HCT116 (cell line): ENCODE results near the gene KISS1R. TPM values are rescaled to one million over a fixed set of nuclear protein-coding genes. Genes with fewer than 3 reads are reported as not detected.

Experiments
- ATAC-seq: fragments of 200-7000 bp; cut with Tn5 transposase; 2 replicates; pipeline ENCODE4 v1.9.1; 2020; ENCODE audit warnings: mild to moderate bottlenecking, moderate library complexity
- BruUV-seq: library from RNA; stranded (reverse); fragments of 400-500 nt; replicated peaks from 2 replicates; lab custom pipeline; 2021; lab: Mats Ljungman, UMichigan
- CTCF ChIA-PET: fragments of 300-600 bp; sonication (Branson Sonifier 250); formaldehyde crosslinking; loops from one replicate; lab custom pipeline; 2021; ENCODE audit warnings: antibody characterized with exemption; lab: Charles Lee
- POLR2A ChIA-PET: fragments of 300-600, 350-600 bp; sonication (Branson Sonifier 250); formaldehyde crosslinking; loops from one replicate; lab custom pipeline; 2021; ENCODE audit warnings: antibody characterized with exemption; lab: Charles Lee
- RAD21 ChIA-PET, 2 experiments: fragments of 300-600 bp; sonication (Branson Sonifier 250); formaldehyde crosslinking; loops; one replicate each; lab custom pipeline; 2023; ENCODE audit warnings: low total read pairs in 2 of 2; ENCODE audit not compliant: uncharacterized antibody in 2 of 2, unreplicated experiment in 2 of 2, low non-redundant PET in 1 of 2; lab: Charles Lee
- DNase-seq: peaks from one replicate; pipeline ENCODE4 v3.0.0-alpha.2; 2010; ENCODE audit warnings: low read depth, low spot score
- H2AFZ ChIP-seq: fragments of 200-600 bp; shearing (Covaris generic), sonication (generic); 2 replicates; pipeline ENCODE4 v1.6.1; 2017; ENCODE audit warnings: low read depth, mixed run types, mixed read lengths, antibody characterized with exemption, low read length; ENCODE audit not compliant: poor library complexity, severe bottlenecking
- H3K27ac ChIP-seq: 2 replicates; pipeline ENCODE4 v1.5.1; 2012; ENCODE audit warnings: low read depth, low read length
- H3K27me3 ChIP-seq: fragments of 200-600 bp; sonication (generic); 2 replicates; pipeline ENCODE4 v1.6.1; 2016; ENCODE audit warnings: mixed run types, low read length, mixed read lengths; ENCODE audit not compliant: insufficient read depth
- H3K36me3 ChIP-seq, 2 experiments: fragments of 200-500 bp in 1 of 2; fragments of 200-600 bp in 1 of 2; sonication (Bioruptor generic) in 1 of 2; sonication (generic) in 1 of 2; 2 replicates each; pipeline versions ENCODE4 v1.5.1 to v1.6.1; 2014 to 2016; ENCODE audit warnings: low read length in 2 of 2, inconsistent platforms in 1 of 2, mixed read lengths in 1 of 2, mixed run types in 1 of 2; ENCODE audit not compliant: insufficient read depth in 2 of 2, control insufficient read depth in 1 of 2
- H3K4me1 ChIP-seq, 2 experiments: fragments of 200-600 bp in 1 of 2; sonication (generic) in 1 of 2; 2 replicates each; pipeline versions ENCODE4 v1.5.1 to v1.6.1; 2012 to 2017; ENCODE audit warnings: low read length in 2 of 2, inconsistent platforms in 1 of 2, mild to moderate bottlenecking in 1 of 2, mixed read lengths in 1 of 2, mixed run types in 1 of 2, moderate library complexity in 1 of 2; ENCODE audit not compliant: insufficient read depth in 2 of 2, control insufficient read depth in 1 of 2
- H3K4me2 ChIP-seq: fragments of 200-600 bp; sonication (generic); 2 replicates; pipeline ENCODE4 v1.6.1; 2017; ENCODE audit warnings: mixed run types, low read length, mixed read lengths
- H3K4me3 ChIP-seq, 2 experiments: fragments of 200-600 bp in 1 of 2; sonication (generic) in 1 of 2; replicated peaks in 1 of 2; 2 replicates each; pipeline ENCODE4 v1.5.1; 2011 to 2016; ENCODE audit warnings: low read length in 2 of 2, control low read depth in 1 of 2, low read depth in 1 of 2, mild to moderate bottlenecking in 1 of 2, mixed read lengths in 1 of 2, mixed run types in 1 of 2
- H3K79me2 ChIP-seq: fragments of 200-600 bp; sonication (generic); 2 replicates; pipeline ENCODE4 v1.6.1; 2017; ENCODE audit warnings: mild to moderate bottlenecking, mixed run types, low read length, moderate library complexity, mixed read lengths; ENCODE audit not compliant: insufficient read depth
- H3K9ac ChIP-seq: fragments of 200-600 bp; sonication (generic); 2 replicates; pipeline ENCODE4 v1.6.1; 2016; ENCODE audit warnings: low read length, mixed read lengths
- H3K9me2 ChIP-seq: fragments of 200-600 bp; sonication (generic), shearing (Covaris generic); 2 replicates; pipeline ENCODE4 v1.6.1; 2017; ENCODE audit warnings: mixed run types, mild to moderate bottlenecking, moderate library complexity; ENCODE audit not compliant: insufficient read depth
- H3K9me3 ChIP-seq, 2 experiments: fragments of 200-500 bp in 1 of 2; fragments of 200-600 bp in 1 of 2; sonication (Bioruptor generic) in 1 of 2; sonication (generic) in 1 of 2; 2 replicates each; pipeline ENCODE4 v1.6.1; 2014 to 2017; ENCODE audit warnings: low read length in 2 of 2, mixed read lengths in 2 of 2, inconsistent platforms in 1 of 2, low read depth in 1 of 2, mild to moderate bottlenecking in 1 of 2, mixed run types in 1 of 2, moderate library complexity in 1 of 2; ENCODE audit not compliant: control insufficient read depth in 1 of 2, insufficient read depth in 1 of 2
- H4K20me1 ChIP-seq: fragments of 200-600 bp; sonication (generic), shearing (Covaris generic); 2 replicates; pipeline ENCODE4 v1.6.1; 2017; ENCODE audit warnings: mixed run types, mild to moderate bottlenecking, moderate library complexity; ENCODE audit not compliant: insufficient read depth
- CEBPB ChIP-seq: IDR thresholded peaks from 2 replicates; pipeline ENCODE4 v1.6.1; 2012; ENCODE audit warnings: low read depth
- EGR1 ChIP-seq: IDR thresholded peaks from 2 replicates; pipeline ENCODE4 v1.6.1; 2012; ENCODE audit warnings: low read depth
- ELF1 ChIP-seq: IDR thresholded peaks from 2 replicates; pipeline ENCODE4 v1.6.1; 2012; ENCODE audit warnings: low read depth, borderline replicate concordance
- EZH2 ChIP-seq: fragments of 200-600 bp; sonication (generic); IDR thresholded peaks from 2 replicates; pipeline ENCODE4 v1.6.1; 2017; ENCODE audit warnings: antibody characterized with exemption, mixed run types
- EZH2phosphoT487 ChIP-seq: fragments of 200-600 bp; IDR thresholded peaks from 2 replicates; pipeline ENCODE4 v1.6.1; 2018; ENCODE audit warnings: antibody characterized with exemption, borderline replicate concordance
- JUND ChIP-seq: IDR thresholded peaks from 2 replicates; pipeline ENCODE4 v1.6.1; 2012
- POLR2A ChIP-seq: IDR thresholded peaks from 2 replicates; pipeline ENCODE4 v1.7.0; 2011; ENCODE audit warnings: borderline replicate concordance; ENCODE audit not compliant: insufficient read depth, insufficient read length; ENCODE audit errors: extremely low read depth
- POLR2AphosphoS5 ChIP-seq: IDR thresholded peaks from 2 replicates; pipeline ENCODE4 v1.6.1; 2011; ENCODE audit warnings: mild to moderate bottlenecking, low read depth, low read length, moderate library complexity
- ZFX ChIP-seq: fragments of 450-650 bp; IDR thresholded peaks from 2 replicates; pipeline ENCODE4 v1.6.1; 2017
- ZNF274 ChIP-seq: fragments of 200-500 bp; sonication (Bioruptor generic); IDR thresholded peaks from 2 replicates; pipeline ENCODE4 v1.6.1; 2014; ENCODE audit warnings: mild to moderate bottlenecking, low read depth, low read length, inconsistent platforms
- intact Hi-C: fragments of 100-400 bp; cut with micrococcal nuclease; formaldehyde crosslinking; loops from 2 replicates; pipeline ENCODE4 v1.10.0; 2022
- total RNA-seq: library from RNA; stranded (reverse); gene quantifications from one replicate; pipeline ENCODE4 v1.2.1, GENCODE V29; 2021; ENCODE audit not compliant: unreplicated experiment
- TF ChIP-seq, protein P1 (sequence below): IDR thresholded peaks from 2 replicates; pipeline ENCODE4 v1.6.1; 2012; ENCODE audit warnings: low read depth
- TF ChIP-seq, protein P2 (sequence below): IDR thresholded peaks from 2 replicates; pipeline ENCODE4 v1.6.1; 2011; ENCODE audit warnings: mild to moderate bottlenecking, low read length, moderate library complexity; ENCODE audit not compliant: insufficient replicate concordance; ENCODE audit errors: extremely low read depth

KISS1R gene
- total RNA-seq, 1 experiment from 2014 or later = 5.9 TPM

DNA sequence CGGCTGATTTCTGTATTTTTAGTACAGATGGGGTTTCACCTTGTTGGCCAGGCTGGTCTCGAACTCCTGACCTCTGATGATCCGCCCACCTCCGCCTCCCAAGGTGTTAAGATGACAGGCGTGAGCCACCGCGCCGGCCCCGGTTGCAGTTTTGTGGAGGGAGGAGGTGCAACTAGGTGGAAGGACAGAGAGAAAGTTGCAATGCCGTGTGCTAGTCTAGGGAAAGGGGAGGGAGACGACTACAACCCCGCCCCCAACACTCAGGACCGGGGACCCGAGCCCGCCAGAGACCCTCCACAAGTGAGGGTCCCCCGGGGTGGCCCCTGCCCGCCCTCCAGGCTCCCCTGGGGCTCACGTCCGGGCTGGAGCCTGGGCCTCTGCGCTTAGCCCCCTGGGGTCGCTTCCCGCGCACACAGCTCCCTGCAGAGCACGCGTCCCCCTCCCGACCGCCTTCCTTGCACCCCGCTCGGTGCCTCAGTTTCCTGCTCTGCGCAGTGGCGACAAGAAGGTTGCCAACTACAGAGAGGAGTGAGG lies 7.5 kb downstream of the KISS1R start:
- POLR2A ChIA-PET = interaction anchor here (0.7 to 2.7 kb wide), 4 partner anchors 59 to 154 kb away, joined by 3 to 9 read pairs (median 5); partner anchors contain the start of gene WDR18
- peak overlapping the region; percentile 99 for H3K4me2 ChIP-seq
- RAD21 ChIA-PET = no interaction called here
- peak overlapping the region; percentile 91 for H3K27ac ChIP-seq
- H3K4me1 ChIP-seq = peaks cover 13 to 49% of the 10 kb centered on the region in 2 experiments
- H3K36me3 ChIP-seq = no peaks in the 10 kb centered on the region; a peak in 1 of 4 replicates
- CTCF ChIA-PET = interaction anchor here (1.0 to 2.4 kb wide), 2 partner anchors 59 to 60 kb away, joined by 8 to 21 read pairs; partner anchors contain the start of gene WDR18
- DNase-seq (no peak), ATAC-seq (peak; percentile 25)
- H3K4me3 ChIP-seq = peak overlapping the region; percentile 84 to 87
- intact Hi-C loops = loop anchor here (1.0 to 10.0 kb wide), 2 partner anchors 58 to 260 kb away; no protein-coding TSS in a partner anchor
- no peaks in the 10 kb centered on the region for H3K27me3 ChIP-seq
- TF ChIP-seq EZH2 (no peak), ELF1 (no peak), JUND (no peak), POLR2AphosphoS5 (peak; percentile 37; the same call in 1 of the 2 replicates), ZNF274 (no peak), POLR2A (no peak), ZFX (no peak), EZH2phosphoT487 (no peak), EGR1 (peak; percentile 74), CEBPB (no peak)
- TF ChIP-seq, protein P1, sequence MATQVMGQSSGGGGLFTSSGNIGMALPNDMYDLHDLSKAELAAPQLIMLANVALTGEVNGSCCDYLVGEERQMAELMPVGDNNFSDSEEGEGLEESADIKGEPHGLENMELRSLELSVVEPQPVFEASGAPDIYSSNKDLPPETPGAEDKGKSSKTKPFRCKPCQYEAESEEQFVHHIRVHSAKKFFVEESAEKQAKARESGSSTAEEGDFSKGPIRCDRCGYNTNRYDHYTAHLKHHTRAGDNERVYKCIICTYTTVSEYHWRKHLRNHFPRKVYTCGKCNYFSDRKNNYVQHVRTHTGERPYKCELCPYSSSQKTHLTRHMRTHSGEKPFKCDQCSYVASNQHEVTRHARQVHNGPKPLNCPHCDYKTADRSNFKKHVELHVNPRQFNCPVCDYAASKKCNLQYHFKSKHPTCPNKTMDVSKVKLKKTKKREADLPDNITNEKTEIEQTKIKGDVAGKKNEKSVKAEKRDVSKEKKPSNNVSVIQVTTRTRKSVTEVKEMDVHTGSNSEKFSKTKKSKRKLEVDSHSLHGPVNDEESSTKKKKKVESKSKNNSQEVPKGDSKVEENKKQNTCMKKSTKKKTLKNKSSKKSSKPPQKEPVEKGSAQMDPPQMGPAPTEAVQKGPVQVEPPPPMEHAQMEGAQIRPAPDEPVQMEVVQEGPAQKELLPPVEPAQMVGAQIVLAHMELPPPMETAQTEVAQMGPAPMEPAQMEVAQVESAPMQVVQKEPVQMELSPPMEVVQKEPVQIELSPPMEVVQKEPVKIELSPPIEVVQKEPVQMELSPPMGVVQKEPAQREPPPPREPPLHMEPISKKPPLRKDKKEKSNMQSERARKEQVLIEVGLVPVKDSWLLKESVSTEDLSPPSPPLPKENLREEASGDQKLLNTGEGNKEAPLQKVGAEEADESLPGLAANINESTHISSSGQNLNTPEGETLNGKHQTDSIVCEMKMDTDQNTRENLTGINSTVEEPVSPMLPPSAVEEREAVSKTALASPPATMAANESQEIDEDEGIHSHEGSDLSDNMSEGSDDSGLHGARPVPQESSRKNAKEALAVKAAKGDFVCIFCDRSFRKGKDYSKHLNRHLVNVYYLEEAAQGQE = no peak
- TF ChIP-seq, protein P2, sequence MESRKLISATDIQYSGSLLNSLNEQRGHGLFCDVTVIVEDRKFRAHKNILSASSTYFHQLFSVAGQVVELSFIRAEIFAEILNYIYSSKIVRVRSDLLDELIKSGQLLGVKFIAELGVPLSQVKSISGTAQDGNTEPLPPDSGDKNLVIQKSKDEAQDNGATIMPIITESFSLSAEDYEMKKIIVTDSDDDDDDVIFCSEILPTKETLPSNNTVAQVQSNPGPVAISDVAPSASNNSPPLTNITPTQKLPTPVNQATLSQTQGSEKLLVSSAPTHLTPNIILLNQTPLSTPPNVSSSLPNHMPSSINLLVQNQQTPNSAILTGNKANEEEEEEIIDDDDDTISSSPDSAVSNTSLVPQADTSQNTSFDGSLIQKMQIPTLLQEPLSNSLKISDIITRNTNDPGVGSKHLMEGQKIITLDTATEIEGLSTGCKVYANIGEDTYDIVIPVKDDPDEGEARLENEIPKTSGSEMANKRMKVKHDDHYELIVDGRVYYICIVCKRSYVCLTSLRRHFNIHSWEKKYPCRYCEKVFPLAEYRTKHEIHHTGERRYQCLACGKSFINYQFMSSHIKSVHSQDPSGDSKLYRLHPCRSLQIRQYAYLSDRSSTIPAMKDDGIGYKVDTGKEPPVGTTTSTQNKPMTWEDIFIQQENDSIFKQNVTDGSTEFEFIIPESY = no peak
- peaks cover 19% of the 10 kb centered on the region for H3K79me2 ChIP-seq
- no peaks in the 10 kb centered on the region for H4K20me1 ChIP-seq
- no peaks in the 10 kb centered on the region for H3K9me2 ChIP-seq
- no peaks in the 10 kb centered on the region for H3K9me3 ChIP-seq
- H2AFZ ChIP-seq = no peak overlapping the region
- BruUV-seq = no TSS peak
- H3K9ac ChIP-seq = peak overlapping the region; percentile 92
